GM20000 (cell line): Measurements from ENCODE around the gene RAB11B.
"Not testable (repeated sequence)": the region's sequence is repeated elsewhere in the genome, so short reads cannot be mapped to it uniquely, and the experiment has no call there.

ENCODE experiments used
- DNase-seq: peaks from one replicate; pipeline ENCODE4 v3.0.0; 2012; ENCODE audit warnings: low spot score
- CTCF ChIP-seq: IDR thresholded peaks from 2 replicates; pipeline ENCODE4 v1.5.1; 2012; ENCODE audit warnings: mild to moderate bottlenecking, control low read depth; ENCODE audit errors: extremely low read depth, missing control alignments

The RAB11B gene

GRCh38 chr19:8441725-8442544 lies 51.8 kb downstream of the RAB11B start:
- DNase-seq = no peak
- TF ChIP-seq CTCF = no peak

GRCh38 chr19:8444140-8444676 lies 54.0 kb downstream of the RAB11B start:
- not testable (repeated sequence) for DNase-seq

GRCh38 chr19:8444677-8445487 lies 54.7 kb downstream of the RAB11B start, which contains the start of gene HNRNPM:
Gene HNRNPM (plus strand): TSS chr19:8444975. CDS start chr19:8444999, 24 bp downstream.
- no peak for TF ChIP-seq CTCF
- peak; percentile 99 for DNase-seq

GRCh38 chr19:8445488-8446001 lies 55.4 kb downstream of the RAB11B start:
- peak; percentile 47 for DNase-seq
- no peak for TF ChIP-seq CTCF

GRCh38 chr19:8446061-8446709 lies 56.0 kb downstream of the RAB11B start:
- DNase-seq = no peak
- no peak for TF ChIP-seq CTCF

- no peak for TF ChIP-seq CTCF
- DNase-seq = no peak
These were observed 59.7 kb downstream of the RAB11B start for GRCh38 chr19:8449830-8450229.

GRCh38 chr19:8451377-8451776 lies 61.2 kb downstream of the RAB11B start:
- no peak for TF ChIP-seq CTCF
- DNase-seq = no peak
